Adrenal gland (tissue), 5 donors: ENCODE measurements around the gene BCAR1.

ENCODE experiments used
- POLR2A ChIP-seq, 2 donors: fragments of 450-650 bp; IDR thresholded peaks; one replicate each; pipeline ENCODE4 v1.6.1; 2017; ENCODE audit warnings: antibody characterized with exemption in 2 of 2, mild to moderate bottlenecking in 2 of 2, moderate library complexity in 1 of 2
- TF ChIP-seq, protein P1 (sequence below), 6 experiments: fragments of 450-650 bp in 4 of 6; fragments of 200-600 bp in 2 of 6; sonication (generic) in 1 of 6; IDR thresholded peaks; 1 replicate in 5 of 6; 2 replicates in 1 of 6; pipeline versions ENCODE4 v1.5.1 to v1.8.0; 2016 to 2021; ENCODE audit warnings: antibody characterized with exemption in 6 of 6, mild to moderate bottlenecking in 2 of 6, moderate library complexity in 1 of 6
- donor health status: DM: no; HTN: no; CAD: no.

DNA sequence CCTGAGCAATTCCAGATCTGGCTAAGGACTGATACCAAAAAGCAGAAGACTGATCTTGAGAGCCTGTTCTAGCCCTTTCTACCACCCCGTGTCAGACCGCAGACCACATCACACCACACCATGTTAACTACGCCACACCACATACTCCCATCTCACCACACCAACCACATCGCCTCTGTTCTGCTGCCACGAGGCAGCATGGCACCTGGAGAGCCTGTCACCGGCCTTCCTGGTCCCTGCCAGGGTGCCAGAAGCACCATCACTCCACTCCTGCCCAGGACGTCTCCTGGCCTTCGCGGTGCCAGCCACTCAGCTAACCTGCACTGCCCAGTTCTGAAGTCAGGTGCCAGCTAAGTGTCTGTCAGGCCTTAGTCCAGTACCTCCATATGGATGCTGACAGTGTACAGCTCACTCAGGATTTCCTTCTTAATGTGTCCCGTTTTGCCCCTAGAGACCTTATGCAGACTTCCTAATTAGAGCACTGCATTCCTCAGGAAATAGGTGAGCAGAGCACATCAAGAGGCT is 37.2 kb upstream of the BCAR1 start:
- TF ChIP-seq POLR2A (IDR thresholded peaks at IDR 0.05), result no peak
- TF ChIP-seq, protein P1, sequence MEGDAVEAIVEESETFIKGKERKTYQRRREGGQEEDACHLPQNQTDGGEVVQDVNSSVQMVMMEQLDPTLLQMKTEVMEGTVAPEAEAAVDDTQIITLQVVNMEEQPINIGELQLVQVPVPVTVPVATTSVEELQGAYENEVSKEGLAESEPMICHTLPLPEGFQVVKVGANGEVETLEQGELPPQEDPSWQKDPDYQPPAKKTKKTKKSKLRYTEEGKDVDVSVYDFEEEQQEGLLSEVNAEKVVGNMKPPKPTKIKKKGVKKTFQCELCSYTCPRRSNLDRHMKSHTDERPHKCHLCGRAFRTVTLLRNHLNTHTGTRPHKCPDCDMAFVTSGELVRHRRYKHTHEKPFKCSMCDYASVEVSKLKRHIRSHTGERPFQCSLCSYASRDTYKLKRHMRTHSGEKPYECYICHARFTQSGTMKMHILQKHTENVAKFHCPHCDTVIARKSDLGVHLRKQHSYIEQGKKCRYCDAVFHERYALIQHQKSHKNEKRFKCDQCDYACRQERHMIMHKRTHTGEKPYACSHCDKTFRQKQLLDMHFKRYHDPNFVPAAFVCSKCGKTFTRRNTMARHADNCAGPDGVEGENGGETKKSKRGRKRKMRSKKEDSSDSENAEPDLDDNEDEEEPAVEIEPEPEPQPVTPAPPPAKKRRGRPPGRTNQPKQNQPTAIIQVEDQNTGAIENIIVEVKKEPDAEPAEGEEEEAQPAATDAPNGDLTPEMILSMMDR (IDR thresholded peaks at IDR 0.05), result no peak
